Cerebellar cortex (tissue), 1 donor: ENCODE data around the gene TWSG1.
"Not testable (repeated sequence)": the region's sequence is repeated elsewhere in the genome, so short reads cannot be mapped to it uniquely, and the experiment has no call there.

ENCODE experiments used
- DNase-seq: peaks from one replicate; pipeline ENCODE4 v3.0.0-alpha.2; 2015; ENCODE audit warnings: low spot score

The TWSG1 gene

DNA sequence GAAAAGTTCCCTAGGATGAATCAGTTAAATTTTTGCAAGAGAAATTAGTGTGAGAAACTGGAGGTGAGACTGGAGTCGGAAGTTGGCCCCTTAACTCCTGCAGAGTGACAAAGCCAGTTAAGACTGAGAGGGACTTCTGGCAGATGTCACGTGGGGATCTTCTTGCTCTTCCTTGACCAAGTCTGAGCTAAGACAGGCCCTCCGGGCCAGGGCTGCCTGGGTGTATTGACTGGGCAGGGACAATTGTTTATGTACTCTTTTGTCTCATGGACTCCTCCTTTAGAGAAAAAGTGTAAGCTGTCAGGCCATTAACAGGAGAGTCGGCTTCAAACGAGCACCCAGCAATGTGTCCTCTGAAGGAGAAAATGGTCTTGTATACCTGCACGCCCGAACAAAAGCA lies 92.2 kb downstream of the TWSG1 start:
- no peak for DNase-seq

DNA sequence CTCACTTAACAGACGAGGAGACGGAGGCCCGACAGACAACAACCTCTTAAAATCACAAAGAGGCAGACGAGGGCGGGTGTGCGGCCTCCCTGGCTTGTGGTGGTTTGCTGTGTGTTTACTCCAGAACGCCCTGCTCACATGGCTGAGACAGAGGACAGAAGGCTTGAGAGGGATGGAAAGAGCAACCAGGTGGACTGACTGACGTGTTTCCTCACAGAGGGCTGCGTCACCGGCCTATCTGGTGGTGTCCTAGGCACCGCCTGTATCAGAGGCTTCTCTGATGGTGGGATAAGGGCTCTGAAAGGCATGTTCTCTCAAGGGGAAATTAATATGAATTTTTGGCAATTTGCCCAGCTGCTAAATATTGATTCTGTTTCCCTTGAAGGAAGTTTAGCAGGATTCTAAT lies 93.7 kb downstream of the TWSG1 start:
- DNase-seq: no peak

DNA sequence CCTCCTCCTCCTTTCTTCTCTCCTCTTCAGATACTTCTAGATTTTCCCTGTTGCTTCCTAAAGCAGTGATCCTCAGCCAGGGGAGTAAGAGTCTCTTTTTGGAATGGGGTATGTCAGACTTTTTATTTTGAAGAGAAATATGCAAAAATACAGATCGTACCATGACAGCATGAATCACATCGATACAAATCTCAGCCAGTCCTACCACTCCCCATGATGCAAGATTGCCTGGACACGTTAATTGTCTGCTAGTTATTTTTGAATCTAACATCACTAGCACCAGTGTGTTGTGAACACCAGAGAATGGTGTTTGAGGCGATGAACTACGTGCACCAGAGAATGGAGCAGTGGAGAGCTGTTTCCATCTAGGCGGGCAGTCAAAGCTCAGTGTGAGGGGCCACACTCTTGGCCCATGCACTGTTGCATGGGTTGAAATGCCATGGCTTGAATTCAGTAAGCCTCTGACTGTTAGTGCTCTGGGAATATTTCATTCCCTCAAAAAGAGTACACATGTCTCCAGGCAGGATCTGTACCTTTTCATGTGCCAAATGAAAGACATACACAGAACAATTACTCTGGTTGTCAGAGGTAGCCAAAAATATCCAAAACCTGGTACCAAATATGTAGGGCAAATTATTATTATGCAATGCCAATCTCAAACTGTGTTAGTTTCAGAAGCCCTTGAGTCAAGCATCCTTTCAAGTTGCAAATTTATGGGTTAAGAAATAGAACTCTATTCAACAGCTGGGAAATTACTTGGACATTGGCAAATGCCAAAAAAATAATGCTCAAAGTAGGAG lies 94.5 kb downstream of the TWSG1 start:
- DNase-seq: peak; percentile 93

DNA sequence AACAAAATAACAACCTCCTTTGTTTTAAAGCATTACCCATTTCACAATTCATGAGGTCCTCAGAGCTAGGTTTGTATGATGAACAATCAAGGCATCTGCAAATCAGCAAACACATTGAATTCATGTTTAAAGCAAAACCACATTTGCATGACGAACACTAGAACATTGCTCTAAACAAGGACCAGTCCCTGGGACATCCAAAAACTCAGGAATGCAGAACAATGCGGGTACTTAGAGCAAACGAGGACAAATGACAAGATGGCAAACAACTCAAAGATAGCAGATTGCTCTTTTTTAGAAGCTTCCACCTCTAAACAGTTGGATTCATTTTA lies 95.1 kb downstream of the TWSG1 start:
- no peak for DNase-seq

DNA sequence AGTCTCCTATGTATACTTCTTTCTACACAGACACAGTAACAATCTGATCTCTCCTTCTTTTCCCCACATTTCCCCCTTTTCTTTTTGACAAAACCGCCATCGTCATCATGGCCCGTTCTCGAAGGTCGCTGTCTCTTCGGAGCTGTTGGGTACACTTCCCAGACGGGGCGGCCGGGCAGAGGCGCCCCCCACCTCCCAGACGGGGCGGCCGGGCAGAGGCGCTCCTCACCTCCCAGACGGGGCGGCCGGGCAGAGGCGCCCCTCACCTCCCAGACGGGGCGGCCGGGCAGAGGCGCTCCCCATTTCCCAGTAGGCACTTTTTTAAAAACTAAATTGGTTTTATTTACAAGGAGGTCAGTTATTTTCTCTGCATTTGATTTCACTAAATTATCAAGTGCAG lies 95.7 kb downstream of the TWSG1 start:
- not testable (repeated sequence) for DNase-seq

DNA sequence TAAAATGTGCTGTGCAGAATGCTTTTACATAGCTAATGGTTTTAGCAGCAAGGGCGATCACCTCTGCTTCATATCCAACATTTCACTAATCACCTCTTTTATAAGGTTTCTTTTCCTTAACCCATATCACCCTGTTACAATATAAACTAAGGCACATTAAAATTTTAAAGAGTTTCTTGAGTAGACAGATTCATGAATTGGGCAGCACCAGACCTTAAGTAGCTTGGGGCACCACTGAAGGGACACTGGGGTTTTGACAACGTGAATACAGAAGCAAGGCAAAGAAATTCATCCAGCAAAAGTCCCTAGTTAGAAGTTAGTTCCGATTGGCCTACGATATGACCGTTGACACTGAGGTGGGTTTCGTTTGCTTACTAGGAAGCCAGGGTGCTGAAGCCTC lies 96.7 kb downstream of the TWSG1 start:
- DNase-seq: no peak

DNA sequence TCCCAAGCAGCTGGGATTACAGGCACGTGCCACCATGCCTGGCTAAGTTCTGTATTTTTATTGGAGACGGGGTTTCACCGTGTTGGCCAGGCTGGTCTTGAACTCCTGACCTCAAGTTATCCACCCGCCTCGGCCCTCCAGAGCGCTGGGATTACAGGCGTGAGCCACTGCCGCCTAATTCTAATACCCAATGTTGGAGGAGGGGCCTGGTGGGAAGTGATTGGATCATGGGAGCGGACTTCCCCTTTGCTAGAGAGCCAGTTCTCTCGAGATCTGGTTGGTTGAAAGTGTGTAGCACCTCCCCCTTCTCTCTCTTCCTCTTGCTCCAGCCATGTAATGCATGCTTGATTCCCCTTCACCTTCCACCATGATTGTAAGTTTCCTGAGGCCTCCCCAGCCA lies 98.5 kb downstream of the TWSG1 start:
- not testable (repeated sequence) for DNase-seq

DNA sequence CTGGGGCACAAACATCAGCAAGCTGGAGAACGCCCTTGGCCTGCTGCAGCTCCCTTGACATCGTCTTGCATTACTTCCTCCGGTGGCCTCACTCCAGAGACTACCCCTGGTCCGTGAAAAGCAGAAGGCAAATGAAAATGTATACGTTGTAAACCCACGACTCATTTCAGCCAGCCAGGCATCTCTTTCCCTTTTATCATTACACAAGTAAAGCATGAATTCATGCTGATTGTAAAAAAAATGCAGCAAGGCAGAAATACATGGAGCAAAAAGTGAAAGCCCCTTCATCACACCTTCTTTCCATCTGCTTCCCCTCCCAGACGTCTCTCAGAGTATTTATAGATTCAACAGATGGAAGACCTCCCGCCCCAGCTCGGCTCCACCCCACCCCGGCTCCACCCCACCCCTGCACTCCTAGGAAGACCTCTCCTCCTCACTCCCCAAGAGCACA lies 99.1 kb downstream of the TWSG1 start:
- no peak for DNase-seq

DNA sequence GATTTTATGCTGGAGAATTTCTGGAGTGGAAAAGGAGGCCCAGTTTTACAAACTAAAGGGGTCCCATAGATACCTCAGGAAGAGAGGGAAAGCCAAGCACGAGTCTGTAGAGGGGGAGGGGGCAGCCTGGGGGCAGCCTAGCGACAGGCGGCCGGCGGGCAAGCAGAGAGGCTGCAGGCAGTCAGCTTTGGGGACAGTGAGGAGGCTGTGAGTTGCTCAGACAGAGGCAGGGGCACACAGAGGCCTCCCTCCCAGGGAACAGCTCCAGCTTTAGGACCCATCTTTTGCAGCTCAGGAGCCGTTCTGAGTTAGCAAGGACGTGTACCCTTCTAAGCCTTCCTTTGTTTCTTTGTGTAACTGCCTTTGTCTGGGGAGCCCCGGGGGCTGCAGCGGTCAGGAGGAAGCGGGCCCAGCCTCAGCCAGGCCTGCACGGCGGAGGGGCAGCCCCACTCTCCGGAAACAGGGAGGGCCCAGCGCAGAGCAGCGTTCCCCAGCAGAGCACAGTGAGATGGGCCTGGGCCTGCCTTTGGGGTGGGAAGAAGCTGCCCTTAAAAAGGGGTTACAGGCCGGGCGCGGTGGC lies 99.6 kb downstream of the TWSG1 start:
- DNase-seq: no peak

DNA sequence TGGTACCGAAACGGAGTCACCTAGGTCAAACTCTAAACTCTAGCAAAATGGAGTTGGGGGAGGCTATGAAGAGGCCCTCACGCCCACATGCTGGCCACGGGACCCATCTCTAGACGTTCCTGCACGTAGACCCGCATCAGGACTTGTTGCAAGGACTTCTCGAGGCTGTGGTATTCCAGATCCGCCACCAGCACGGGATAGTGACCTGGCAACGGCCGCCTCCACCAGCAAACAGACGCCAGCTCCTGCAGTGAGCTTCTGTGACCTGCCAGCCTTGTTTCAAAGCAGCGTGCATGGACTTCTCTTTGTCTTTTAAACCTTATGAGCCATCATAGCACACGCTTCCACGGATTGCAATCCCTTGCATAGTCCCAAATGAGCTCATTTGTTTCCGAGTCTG lies 100.5 kb downstream of the TWSG1 start:
- DNase-seq: peak; percentile 91

DNA sequence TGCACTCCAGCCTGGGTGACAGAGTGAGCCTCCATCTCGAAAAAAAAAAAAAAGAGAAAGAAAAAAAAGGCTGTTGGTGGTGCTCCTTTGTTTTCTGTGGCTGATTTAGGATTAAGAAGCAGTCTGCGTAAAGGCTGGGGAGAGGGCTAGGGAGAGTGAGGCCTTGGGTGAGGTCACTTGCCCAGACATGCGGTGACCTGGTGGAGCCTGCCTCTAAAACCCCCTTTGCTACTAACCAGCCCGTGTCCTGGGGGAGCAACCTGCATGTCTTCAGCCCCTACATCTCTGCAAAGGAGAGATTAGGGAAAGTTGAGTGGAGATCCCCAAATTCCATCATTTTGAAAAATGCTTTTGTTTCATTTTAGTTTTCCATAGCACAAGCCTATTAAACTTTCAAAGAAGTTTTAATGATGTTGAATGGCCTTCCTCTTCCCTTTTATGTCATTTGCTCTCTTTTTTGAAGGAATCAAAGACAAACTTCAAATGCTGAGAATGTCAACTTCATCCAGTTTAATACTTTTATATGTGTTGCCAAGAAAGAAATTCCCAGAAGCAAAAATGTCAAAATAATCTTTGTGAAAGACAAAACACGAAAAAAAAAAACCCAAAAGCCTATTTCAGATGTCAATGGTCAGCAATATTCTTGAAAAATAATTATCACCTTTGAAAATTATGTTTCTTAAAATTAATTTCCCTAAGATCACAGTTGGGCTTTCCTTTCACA lies 101.8 kb downstream of the TWSG1 start:
- DNase-seq: no peak

DNA sequence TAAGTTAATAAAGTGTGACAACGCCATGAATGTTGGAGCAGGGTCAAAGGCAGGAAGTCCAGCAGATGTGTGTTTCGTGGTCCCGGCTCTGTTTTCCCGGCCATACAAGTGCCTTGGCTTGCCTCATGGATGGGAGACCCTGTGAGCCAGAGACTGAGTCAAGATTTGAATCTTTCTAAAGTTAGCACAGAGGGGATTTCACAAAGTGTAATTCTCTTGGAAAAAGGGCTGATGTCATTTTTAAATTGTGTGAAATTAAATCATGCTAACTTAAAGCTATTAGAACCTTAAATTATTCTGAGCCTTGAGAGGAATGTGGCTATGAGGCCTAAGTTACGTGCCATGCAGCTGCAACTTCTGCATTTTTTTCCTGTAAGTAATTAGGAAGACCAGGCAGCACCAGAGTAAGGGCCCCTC lies 102.5 kb downstream of the TWSG1 start:
- no peak for DNase-seq

DNA sequence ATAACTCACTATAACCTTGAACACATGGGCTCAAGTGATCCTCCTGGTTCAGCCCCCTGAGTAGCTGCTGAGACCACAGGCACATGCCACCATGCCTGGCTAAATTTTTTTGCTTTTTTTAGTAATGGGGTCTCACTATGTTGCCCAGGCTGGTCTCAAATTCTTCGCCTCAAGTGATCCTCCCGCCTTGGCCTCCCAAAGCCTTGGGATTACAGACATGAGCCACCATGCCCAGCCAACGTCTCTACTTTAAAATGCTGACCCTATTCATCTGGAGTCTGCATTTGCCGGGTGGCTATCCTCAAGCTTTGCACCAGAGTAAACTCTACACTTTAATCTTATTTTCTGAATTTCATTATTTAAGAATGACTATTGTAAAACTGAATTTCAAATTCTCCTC lies 103.1 kb downstream of the TWSG1 start:
- DNase-seq: no peak

DNA sequence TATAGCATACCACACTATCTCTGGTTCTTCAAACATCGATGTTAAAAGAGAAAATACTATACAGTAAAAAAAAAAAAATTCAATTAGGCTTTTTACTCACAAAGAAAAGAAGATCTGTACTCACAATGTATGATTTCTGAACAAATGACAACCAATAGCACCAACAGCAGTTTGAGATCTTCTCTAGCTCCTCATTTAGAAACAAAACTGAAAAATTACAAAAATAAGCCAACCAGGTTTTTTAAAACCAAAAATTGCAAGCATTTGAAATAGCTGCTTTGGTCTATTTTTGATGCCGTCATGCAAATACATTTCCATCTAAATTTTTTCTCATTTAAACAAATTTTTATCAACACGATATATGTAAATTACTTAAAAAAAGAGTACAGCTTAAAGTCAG lies 106.5 kb downstream of the TWSG1 start:
- DNase-seq: no peak

DNA sequence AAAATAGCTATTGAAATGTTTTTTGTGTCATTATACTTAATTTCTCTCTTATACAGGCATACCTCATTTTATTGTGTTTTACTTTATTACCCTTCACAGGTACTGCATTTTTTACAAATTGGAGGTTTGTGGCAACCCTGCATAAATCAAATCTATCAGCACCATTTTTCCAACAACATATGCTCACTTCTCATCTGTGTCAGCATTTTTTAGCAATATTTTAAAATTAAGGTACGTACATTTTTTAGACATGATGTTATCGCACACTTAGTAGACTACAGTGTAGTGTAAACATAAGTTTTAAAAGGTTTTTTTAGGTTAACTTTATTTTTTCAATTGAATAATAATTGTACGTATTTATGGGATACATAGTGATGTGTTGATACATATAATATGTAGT lies 110.0 kb downstream of the TWSG1 start:
- no peak for DNase-seq

DNA sequence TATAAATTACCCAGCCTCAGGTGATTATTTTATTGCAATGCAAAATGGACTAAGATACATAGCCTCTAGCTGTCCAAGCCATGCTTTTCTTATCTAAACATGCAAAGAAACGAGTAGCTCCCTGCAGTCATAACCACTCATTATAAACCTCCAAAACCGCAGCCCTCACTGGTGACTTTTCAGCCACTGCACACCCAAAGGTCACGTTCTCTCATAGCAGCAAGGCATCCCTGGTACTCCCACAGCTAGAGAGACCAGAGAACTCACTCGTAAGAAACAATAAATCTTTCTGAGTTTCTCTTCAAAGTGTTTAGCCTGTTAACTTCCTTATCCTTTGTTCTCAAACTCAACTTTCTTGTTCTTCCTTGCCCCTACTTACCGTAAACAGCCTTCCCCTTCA lies 112.3 kb downstream of the TWSG1 start:
- DNase-seq: no peak

DNA sequence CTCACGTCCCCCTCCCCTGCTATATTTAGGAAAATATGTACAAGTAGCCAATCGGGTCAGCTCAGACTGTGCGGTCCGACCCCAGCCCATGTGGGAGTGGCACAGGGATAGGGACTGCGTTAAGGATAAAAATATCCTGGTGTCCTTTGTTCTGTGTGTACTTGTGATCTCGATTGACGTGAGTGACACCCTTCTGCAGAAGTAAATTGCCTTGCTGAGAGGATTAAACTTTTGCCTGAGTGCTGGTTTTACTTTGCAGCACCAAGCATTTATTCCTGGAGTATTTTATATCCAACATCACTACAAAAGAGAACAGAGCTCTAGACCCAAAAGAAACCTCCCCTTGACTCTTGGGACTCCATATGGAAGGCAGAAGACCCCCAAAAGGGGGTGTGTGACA lies 112.8 kb downstream of the TWSG1 start:
- DNase-seq: no peak

DNA sequence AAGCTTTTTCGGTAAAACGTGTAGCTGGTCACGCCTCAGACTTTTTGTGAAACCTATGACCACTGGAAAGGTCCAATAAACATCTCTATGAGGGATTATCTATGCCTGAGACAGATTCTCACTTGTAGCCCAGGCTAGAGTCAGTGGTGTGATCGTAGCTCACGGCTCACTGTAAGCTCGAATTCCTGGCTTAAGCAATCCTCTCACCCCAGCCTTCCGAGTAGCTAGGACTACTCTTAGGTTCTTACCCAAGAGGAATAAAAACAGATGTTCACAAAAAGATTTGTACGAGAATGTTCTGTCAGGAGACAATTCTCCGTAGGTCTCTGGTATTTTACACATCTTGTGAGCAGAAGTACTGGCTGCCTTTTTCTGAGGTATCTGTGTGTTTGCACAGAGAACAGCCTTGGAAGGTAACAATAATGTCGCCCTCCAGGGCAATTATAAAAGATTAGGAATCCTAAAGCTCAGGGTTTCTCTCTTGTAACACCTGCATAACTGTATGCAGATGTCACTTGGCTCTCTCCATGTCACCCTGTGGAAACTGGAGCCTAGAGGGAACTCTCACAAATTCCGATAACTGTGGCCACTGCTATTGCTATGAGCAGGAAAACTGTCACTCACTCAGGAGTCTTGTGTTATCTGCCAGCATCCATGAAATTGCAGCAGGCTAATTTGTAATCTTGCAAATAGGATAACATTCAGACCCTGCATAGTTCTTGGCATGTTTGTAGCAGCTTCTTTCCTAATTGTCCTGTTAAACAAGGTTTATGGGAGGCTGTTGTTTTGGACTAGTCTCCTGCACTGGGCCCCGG lies 115.2 kb downstream of the TWSG1 start:
- no peak for DNase-seq

DNA sequence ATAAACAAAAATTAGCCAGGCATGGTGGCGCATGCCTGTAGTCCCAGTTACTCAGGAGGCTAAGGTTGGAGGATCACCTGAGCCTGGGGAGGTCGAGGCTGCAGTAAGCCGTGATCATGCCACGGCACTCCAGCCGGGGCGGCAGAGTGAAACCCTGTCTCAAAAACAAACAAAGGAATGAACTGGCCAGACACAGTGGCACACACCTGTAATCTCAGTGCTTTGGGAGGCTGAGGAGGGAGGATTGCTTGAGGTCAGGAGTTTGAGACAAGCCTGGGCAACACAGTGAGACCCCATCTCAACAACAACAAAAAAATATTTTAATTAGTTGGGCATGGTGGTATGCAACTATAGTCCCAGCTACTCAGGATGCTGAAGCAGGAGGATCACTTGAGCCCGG lies 116.3 kb downstream of the TWSG1 start:
- DNase-seq: not testable (repeated sequence)
